Erythroblast (primary cell): ENCODE data around the gene MOCS1.

Experiments used
- GATA1 ChIP-seq: IDR thresholded peaks from 2 replicates; pipeline ENCODE4 v1.6.1; 2011; ENCODE audit warnings: low read depth, mild to moderate bottlenecking, control low read depth, low read length, moderate library complexity
- POLR2A ChIP-seq: IDR thresholded peaks from 2 replicates; pipeline ENCODE4 v1.6.1; 2011; ENCODE audit warnings: mild to moderate bottlenecking, low read length

- TF ChIP-seq POLR2A, result no peak
- TF ChIP-seq GATA1, result no peak
Observed at GRCh38 chr6:39907871-39908575, 26.2 kb downstream of the MOCS1 start.
